WERI-Rb-1 (cell line): ENCODE measurements around the gene FAM53A.
A peak's percentile ranks its signal among the peaks of the same experiment; 100 is the strongest.

Source experiments
- DNase-seq: peaks from one replicate; pipeline ENCODE4 v3.0.0-alpha.2; 2020
- H3K27ac ChIP-seq: fragments of 250-450 bp; sonication (Bioruptor Pico); 2 replicates; pipeline ENCODE4 v1.5.1; 2020; ENCODE audit warnings: mild to moderate bottlenecking, moderate library complexity
- H3K27me3 ChIP-seq: fragments of 250-450 bp; sonication (Bioruptor Pico); 2 replicates; pipeline ENCODE4 v1.5.1; 2021; ENCODE audit warnings: mild to moderate bottlenecking, low read depth, moderate library complexity; ENCODE audit not compliant: insufficient read depth, severe bottlenecking
- H3K36me3 ChIP-seq: fragments of 250-450 bp; sonication (Bioruptor Pico); 2 replicates; pipeline ENCODE4 v1.5.1; 2020; ENCODE audit warnings: mild to moderate bottlenecking, moderate library complexity
- H3K4me3 ChIP-seq: 2 replicates; pipeline ENCODE4 v1.5.1; 2011; ENCODE audit warnings: low read depth, mild to moderate bottlenecking, control low read depth, low read length
- H3K9me3 ChIP-seq: fragments of 250-450 bp; sonication (Bioruptor Pico); 2 replicates; pipeline ENCODE4 v1.5.1; 2021; ENCODE audit warnings: mild to moderate bottlenecking, moderate library complexity; ENCODE audit not compliant: severe bottlenecking
- CTCF ChIP-seq: IDR thresholded peaks from 2 replicates; pipeline ENCODE4 v1.5.1; 2011; ENCODE audit warnings: low read depth, mild to moderate bottlenecking, control low read depth, inconsistent platforms, low read length

FAM53A gene

DNA sequence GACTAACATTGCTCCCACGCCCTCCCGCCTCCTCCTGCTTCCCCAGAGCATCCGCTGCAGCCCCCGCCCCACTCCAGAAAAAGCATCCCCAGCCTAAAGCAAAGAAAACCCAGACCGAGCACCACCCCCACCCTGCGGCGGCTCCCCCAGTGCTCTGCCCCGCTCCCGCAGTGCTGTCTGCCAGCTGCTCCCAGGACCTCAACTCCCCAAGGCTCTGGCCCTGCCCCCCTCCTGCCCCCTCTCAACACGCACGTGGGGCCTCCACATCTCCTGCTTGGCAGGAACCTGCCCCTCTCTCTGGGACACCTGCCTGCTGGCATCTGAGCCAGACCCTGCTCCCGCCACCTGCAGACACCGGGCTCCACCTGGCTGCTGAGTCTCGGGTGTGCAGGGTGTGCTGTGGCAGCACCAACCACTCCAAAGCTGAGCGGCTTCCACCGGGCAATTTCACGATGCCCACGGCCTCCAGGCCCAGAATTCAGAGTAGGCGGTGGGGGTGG lies 79.4 kb downstream of the FAM53A start:
- DNase-seq = peak; percentile 43
- Histone ChIP-seq H3K9me3 (no peaks in the 10 kb centered on the region), H3K27ac (peak overlapping the region; percentile 10; the same call in 1 of the 2 replicates), H3K27me3 (no peaks in the 10 kb centered on the region), H3K36me3 (no peaks in the 10 kb centered on the region), H3K4me3 (no peak overlapping the region)
- peak; percentile 45 for TF ChIP-seq CTCF

DNA sequence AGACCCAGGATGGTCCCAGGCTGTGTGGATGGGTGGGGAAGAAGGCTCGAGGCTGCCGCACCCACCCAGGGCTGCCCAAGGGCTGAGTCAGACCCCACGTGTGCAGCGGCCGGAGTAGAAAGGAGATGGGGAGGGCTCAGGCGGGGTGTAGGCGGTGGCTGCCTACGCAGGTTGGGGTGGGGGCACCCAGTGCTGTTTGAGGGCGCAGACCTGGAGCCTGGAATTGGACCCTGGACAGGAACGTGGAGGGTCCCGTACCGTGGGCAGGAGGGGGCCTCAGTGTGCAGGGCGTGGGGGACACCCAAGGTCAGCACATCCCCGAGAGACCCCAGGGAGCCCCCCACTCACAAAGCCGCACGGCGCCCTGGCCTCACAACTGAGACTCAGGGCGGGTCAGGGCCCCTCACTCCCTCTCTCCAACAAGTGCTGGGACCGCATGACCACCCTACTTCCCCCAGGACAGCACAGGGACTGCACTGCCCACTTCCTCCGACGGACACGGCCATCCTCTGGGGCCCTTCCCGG lies 79.9 kb downstream of the FAM53A start:
- Histone ChIP-seq H3K27ac (no peak overlapping the region), H3K4me3 (no peak overlapping the region), H3K9me3 (no peaks in the 10 kb centered on the region), H3K36me3 (no peaks in the 10 kb centered on the region), H3K27me3 (no peaks in the 10 kb centered on the region)
- TF ChIP-seq CTCF = no peak
- DNase-seq = no peak

DNA sequence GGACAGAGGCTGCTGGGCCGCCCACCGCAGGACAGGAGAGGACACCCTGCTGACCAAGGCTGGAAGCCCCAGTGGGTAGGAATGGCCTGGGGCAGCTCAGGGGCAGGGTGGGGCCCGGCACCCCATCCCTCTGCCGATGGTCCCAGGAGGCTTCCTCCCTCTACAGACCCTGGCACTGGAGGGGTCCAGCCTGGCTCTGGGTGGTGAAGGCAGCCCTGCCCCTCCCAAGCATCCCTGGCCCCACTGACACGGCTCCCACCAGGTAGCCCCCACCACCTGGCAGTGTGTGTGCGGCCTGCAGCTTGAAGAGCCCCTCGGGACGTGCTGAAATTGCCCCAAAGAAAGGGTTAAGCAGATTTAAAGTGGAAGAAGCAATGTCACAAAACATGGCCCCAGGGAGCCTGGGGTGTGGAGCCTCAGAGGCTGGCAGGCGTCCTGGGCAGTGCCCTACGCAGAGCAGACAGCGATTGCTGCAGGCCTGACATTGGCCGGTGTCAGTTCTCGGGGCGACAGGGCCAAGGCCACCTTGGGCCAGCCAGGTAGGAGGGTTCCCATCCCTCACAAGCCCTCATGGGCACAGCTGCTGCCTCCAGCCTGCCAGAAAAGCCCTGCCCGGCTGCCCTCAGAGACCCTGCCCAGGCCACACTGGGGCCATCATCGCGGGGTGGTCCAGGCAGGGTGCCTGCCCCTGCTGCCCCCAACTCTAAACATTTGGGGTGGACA lies 80.5 kb downstream of the FAM53A start:
- Histone ChIP-seq H3K27me3 (no peaks in the 10 kb centered on the region), H3K9me3 (no peaks in the 10 kb centered on the region), H3K4me3 (no peak overlapping the region), H3K27ac (no peak overlapping the region), H3K36me3 (no peaks in the 10 kb centered on the region)
- no peak for TF ChIP-seq CTCF
- no peak for DNase-seq

GRCh38 chr4:1602655-1603412 lies 81.3 kb downstream of the FAM53A start:
- Histone ChIP-seq H3K4me3 (no peak overlapping the region), H3K27ac (no peak overlapping the region)

More at GRCh38 chr4:1602655-1603412, 81.3 kb downstream of the FAM53A start:
- no peak for TF ChIP-seq CTCF
- Histone ChIP-seq H3K27me3 (no peaks in the 10 kb centered on the region), H3K36me3 (no peaks in the 10 kb centered on the region), H3K9me3 (no peaks in the 10 kb centered on the region)
- no peak for DNase-seq
